Measurements from ENCODE around the gene ADAMTS17. TPM values are rescaled to one million over a fixed set of nuclear protein-coding genes. Genes with fewer than 3 reads are reported as not detected.

Gene ADAMTS17
- total and polyA plus RNA-seq, 9 of the 15 experiments (the other 6 are each of a cell fraction or from before 2014, with no cell fraction given) = 0.01 to 0.14 (median 0.07) TPM; not detected in 6

DNA sequence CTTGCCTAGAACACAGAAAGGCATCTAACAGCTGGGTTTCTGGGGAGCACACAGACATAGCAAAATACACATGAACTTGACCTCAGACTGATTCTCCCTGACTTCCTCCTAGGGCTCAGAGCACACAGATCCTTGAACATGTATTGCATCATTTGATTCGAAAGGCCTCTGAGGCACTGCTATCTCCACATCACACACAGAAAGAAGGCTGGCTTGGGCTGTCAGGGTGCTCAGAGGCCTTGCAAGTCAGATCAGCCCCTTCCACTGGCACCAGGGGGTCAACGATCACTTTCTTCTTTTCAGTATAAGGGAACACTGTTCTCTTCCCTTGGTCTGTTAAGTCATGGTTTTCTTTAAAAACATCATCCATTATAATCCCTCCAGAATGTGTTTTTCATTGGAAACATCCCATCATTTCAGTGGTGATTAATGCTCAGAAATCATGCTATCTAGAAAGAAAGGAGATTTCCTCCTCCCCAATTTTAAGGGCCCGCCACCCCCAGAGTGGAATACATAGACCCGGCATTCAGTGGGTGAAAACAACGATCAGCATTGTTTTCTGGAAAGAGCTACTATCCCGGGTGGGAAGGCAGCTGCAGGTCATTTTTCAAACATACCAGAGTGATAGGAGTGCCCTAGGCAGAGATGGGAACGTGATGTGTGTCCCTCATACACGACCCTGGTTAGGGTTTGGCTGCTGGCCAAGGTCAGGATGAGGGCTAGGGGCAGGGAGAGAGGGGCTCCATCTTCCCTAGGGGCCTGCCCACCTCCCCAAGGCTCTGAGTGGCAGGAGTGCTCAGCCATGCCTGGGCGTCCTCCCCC lies 355.3 kb downstream of the ADAMTS17 start (continued):
- TF ChIP-seq, protein P1, sequence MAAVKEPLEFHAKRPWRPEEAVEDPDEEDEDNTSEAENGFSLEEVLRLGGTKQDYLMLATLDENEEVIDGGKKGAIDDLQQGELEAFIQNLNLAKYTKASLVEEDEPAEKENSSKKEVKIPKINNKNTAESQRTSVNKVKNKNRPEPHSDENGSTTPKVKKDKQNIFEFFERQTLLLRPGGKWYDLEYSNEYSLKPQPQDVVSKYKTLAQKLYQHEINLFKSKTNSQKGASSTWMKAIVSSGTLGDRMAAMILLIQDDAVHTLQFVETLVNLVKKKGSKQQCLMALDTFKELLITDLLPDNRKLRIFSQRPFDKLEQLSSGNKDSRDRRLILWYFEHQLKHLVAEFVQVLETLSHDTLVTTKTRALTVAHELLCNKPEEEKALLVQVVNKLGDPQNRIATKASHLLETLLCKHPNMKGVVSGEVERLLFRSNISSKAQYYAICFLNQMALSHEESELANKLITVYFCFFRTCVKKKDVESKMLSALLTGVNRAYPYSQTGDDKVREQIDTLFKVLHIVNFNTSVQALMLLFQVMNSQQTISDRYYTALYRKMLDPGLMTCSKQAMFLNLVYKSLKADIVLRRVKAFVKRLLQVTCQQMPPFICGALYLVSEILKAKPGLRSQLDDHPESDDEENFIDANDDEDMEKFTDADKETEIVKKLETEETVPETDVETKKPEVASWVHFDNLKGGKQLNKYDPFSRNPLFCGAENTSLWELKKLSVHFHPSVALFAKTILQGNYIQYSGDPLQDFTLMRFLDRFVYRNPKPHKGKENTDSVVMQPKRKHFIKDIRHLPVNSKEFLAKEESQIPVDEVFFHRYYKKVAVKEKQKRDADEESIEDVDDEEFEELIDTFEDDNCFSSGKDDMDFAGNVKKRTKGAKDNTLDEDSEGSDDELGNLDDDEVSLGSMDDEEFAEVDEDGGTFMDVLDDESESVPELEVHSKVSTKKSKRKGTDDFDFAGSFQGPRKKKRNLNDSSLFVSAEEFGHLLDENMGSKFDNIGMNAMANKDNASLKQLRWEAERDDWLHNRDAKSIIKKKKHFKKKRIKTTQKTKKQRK (IDR thresholded peaks at IDR 0.05; ENCODE audit: borderline replicate concordance, low read depth, low read length) = no peak
- no peak for TF ChIP-seq GABPB2 (CRISPR knock-in tag; conservative IDR thresholded peaks at IDR 0.05)
- no peak for TF ChIP-seq ZNF174 (CRISPR knock-in tag; IDR thresholded peaks at IDR 0.05)
- TF ChIP-seq POLR2H (tag; IDR thresholded peaks at IDR 0.05; ENCODE audit: low read depth) = peak; percentile 61; the same call in 1 of the 2 replicates
- TF ChIP-seq SPI1 (IDR thresholded peaks at IDR 0.05; ENCODE audit: borderline replicate concordance, low read depth, low read length) = peak; percentile 45; the same call in 1 of the 2 replicates
- TF ChIP-seq, protein P2, sequence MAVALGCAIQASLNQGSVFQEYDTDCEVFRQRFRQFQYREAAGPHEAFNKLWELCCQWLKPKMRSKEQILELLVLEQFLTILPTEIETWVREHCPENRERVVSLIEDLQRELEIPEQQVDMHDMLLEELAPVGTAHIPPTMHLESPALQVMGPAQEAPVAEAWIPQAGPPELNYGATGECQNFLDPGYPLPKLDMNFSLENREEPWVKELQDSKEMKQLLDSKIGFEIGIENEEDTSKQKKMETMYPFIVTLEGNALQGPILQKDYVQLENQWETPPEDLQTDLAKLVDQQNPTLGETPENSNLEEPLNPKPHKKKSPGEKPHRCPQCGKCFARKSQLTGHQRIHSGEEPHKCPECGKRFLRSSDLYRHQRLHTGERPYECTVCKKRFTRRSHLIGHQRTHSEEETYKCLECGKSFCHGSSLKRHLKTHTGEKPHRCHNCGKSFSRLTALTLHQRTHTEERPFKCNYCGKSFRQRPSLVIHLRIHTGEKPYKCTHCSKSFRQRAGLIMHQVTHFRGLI (CRISPR knock-in tag; IDR thresholded peaks at IDR 0.05) = peak; percentile 5; the same call in 1 of the 2 replicates
- no peak for TF ChIP-seq CC2D1A (IDR thresholded peaks at IDR 0.05)
- TF ChIP-seq RCOR1 (IDR thresholded peaks at IDR 0.05; ENCODE audit: borderline replicate concordance in 1 of 2, low read depth in 2 of 2, low read length in 2 of 2) = peak in 1 of 2 experiments; percentile 41; a peak in 1 of 4 replicates
- TF ChIP-seq CBX1 (IDR thresholded peaks at IDR 0.05; ENCODE audit: low read depth) = 0 out of 2 replicates have a peak, but pooled peaks have one; percentile 56
- TF ChIP-seq ATF7 (IDR thresholded peaks at IDR 0.05) = peak; percentile 89
- TF ChIP-seq EWSR1 (IDR thresholded peaks at IDR 0.05; ENCODE audit: borderline replicate concordance, low read depth, partially characterized antibody) = no peak
- TF ChIP-seq ZFX (CRISPR knock-in tag; IDR thresholded peaks at IDR 0.05) = 0 out of 2 replicates have a peak, but pooled peaks have one; percentile 16
- TF ChIP-seq, protein P3, sequence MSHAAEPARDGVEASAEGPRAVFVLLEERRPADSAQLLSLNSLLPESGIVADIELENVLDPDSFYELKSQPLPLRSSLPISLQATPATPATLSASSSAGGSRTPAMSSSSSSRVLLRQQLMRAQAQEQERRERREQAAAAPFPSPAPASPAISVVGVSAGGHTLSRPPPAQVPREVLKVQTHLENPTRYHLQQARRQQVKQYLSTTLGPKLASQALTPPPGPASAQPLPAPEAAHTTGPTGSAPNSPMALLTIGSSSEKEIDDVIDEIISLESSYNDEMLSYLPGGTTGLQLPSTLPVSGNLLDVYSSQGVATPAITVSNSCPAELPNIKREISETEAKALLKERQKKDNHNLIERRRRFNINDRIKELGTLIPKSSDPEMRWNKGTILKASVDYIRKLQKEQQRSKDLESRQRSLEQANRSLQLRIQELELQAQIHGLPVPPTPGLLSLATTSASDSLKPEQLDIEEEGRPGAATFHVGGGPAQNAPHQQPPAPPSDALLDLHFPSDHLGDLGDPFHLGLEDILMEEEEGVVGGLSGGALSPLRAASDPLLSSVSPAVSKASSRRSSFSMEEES (CRISPR knock-in tag; IDR thresholded peaks at IDR 0.05) = no peak
- TF ChIP-seq ESRRA (IDR thresholded peaks at IDR 0.05; ENCODE audit: borderline replicate concordance, low read depth) = peak; percentile 41; the same call in 1 of the 2 replicates
